HepG2 (cell line): ENCODE data around the gene DRC7. TPM values are rescaled to one million over a fixed set of nuclear protein-coding genes. Genes with fewer than 3 reads are reported as not detected.

Experiments
- ATAD3A ChIP-seq: sonication (generic); formaldehyde crosslinking; IDR thresholded peaks from 2 replicates; pipeline ENCODE4 v1.4.0; 2020; ENCODE audit warnings: missing genetic modification reagents
- ATM ChIP-seq: fragments of 450-650 bp; IDR thresholded peaks from 2 replicates; pipeline ENCODE4 v1.7.1; 2017; ENCODE audit warnings: mild to moderate bottlenecking, borderline replicate concordance
- BORCS8-MEF2B ChIP-seq: sonication (generic); formaldehyde crosslinking; IDR thresholded peaks from 2 replicates; pipeline ENCODE4 v1.8.0; 2022; ENCODE audit warnings: mild to moderate bottlenecking, missing genetic modification reagents
- CHD4 ChIP-seq: fragments of 200-600 bp; sonication (generic); IDR thresholded peaks from 2 replicates; pipeline ENCODE4 v1.7.0; 2017; ENCODE audit warnings: mild to moderate bottlenecking, low read length, borderline replicate concordance
- GATAD2A ChIP-seq: IDR thresholded peaks from 2 replicates; pipeline ENCODE4 v1.6.1; 2016
- GLI4 ChIP-seq: sonication (generic); formaldehyde crosslinking; IDR thresholded peaks from 2 replicates; pipeline ENCODE4 v1.5.1; 2020; ENCODE audit warnings: missing genetic modification reagents, mild to moderate bottlenecking, moderate library complexity, borderline replicate concordance
- GPN1 ChIP-seq: sonication (generic); formaldehyde crosslinking; IDR thresholded peaks from 2 replicates; pipeline ENCODE4 v1.5.1; 2020; ENCODE audit warnings: missing genetic modification reagents, borderline replicate concordance
- IKZF1 ChIP-seq: fragments of 450-650 bp; IDR thresholded peaks from 2 replicates; pipeline ENCODE4 v1.7.1; 2016
- KAT8 ChIP-seq: IDR thresholded peaks from 2 replicates; pipeline ENCODE4 v1.6.1; 2016; ENCODE audit warnings: missing genetic modification reagents, missing compliant biosample characterization
- KDM3A ChIP-seq: IDR thresholded peaks from 2 replicates; pipeline ENCODE4 v1.6.1; 2018; ENCODE audit warnings: low read depth, missing compliant biosample characterization
- KDM5B ChIP-seq: sonication (generic); formaldehyde crosslinking; IDR thresholded peaks from 2 replicates; pipeline ENCODE4 v1.4.0; 2020; ENCODE audit warnings: missing genetic modification reagents, mild to moderate bottlenecking, borderline replicate concordance
- PHF8 ChIP-seq: sonication (generic); formaldehyde crosslinking; IDR thresholded peaks from 2 replicates; pipeline ENCODE4 v1.5.0; 2020; ENCODE audit warnings: missing genetic modification reagents
- POLR2G ChIP-seq: fragments of 200-400 bp; formaldehyde crosslinking; IDR thresholded peaks from 2 replicates; pipeline ENCODE4 v1.6.1; 2018; ENCODE audit warnings: mild to moderate bottlenecking, low read depth, low read length, moderate library complexity
- RNF2 ChIP-seq: fragments of 450-650 bp; conservative IDR thresholded peaks from 2 replicates; pipeline ENCODE4 v1.6.1; 2016; ENCODE audit warnings: low read depth
- SALL2 ChIP-seq: sonication (generic); formaldehyde crosslinking; IDR thresholded peaks from 2 replicates; pipeline ENCODE4 v1.8.1; 2023; ENCODE audit warnings: mild to moderate bottlenecking, missing genetic modification reagents, inconsistent platforms
- SIX1 ChIP-seq: sonication (generic); formaldehyde crosslinking; IDR thresholded peaks from 2 replicates; pipeline ENCODE4 v1.4.0; 2020; ENCODE audit warnings: missing genetic modification reagents, borderline replicate concordance
- TAF15 ChIP-seq: fragments of 200-400 bp; formaldehyde crosslinking; IDR thresholded peaks from one replicate; pipeline ENCODE4 v1.6.1; 2018; ENCODE audit warnings: mild to moderate bottlenecking, low read depth, low read length; ENCODE audit not compliant: poor library complexity, severe bottlenecking
- ZBTB8A ChIP-seq: sonication (generic); formaldehyde crosslinking; IDR thresholded peaks from 2 replicates; pipeline ENCODE4 v1.4.0; 2020; ENCODE audit warnings: mild to moderate bottlenecking, low read depth, missing genetic modification reagents, borderline replicate concordance
- ZNF263 ChIP-seq: sonication (generic); formaldehyde crosslinking; IDR thresholded peaks from 2 replicates; pipeline ENCODE4 v1.4.0; 2020; ENCODE audit warnings: missing genetic modification reagents
- ZNF292 ChIP-seq: sonication (generic); formaldehyde crosslinking; IDR thresholded peaks from 2 replicates; pipeline ENCODE4 v1.8.1; 2022; ENCODE audit warnings: mild to moderate bottlenecking, low read depth, missing genetic modification reagents, borderline replicate concordance
- ZNF629 ChIP-seq: sonication (generic); formaldehyde crosslinking; conservative IDR thresholded peaks from 2 replicates; pipeline ENCODE4 v1.5.0; 2020; ENCODE audit warnings: missing genetic modification reagents
- ZNF703 ChIP-seq: sonication (generic); formaldehyde crosslinking; IDR thresholded peaks from 2 replicates; pipeline ENCODE4 v1.5.1; 2020; ENCODE audit warnings: missing genetic modification reagents, mild to moderate bottlenecking, moderate library complexity, borderline replicate concordance
- polyA plus RNA-seq, 8 experiments: library from polyadenylated mRNA; depleted of rRNA in 3 of 8; stranded (reverse) in 7 of 8; unstranded in 1 of 8; fragments of >200 nt; fragmentation: Illumina TruSeq in 4 of 8; extraction: Trizol in 4 of 8; gene quantifications; 2 replicates each; pipeline versions ENCODE4 v1.2.1 to v1.2.3, GENCODE V29; 2011 to 2016; ENCODE audit warnings: low read depth in 4 of 8, missing spikeins in 1 of 8, mixed read lengths in 1 of 8; ENCODE audit not compliant: insufficient read depth in 1 of 8
- total RNA-seq, 5 experiments: library from RNA; depleted of rRNA; stranded (reverse); fragments of >200 nt; fragmentation: Illumina TruSeq; extraction: Trizol; gene quantifications; 2 replicates each; pipeline ENCODE4 v1.2.3, GENCODE V29; 2016; ENCODE audit warnings: low read depth in 1 of 5
- TF ChIP-seq, protein P1 (sequence below): IDR thresholded peaks from 2 replicates; pipeline ENCODE4 v1.6.1; 2016; ENCODE audit warnings: missing biosample characterization, missing genetic modification reagents, low read depth
- TF ChIP-seq, protein P2 (sequence below): sonication (generic); formaldehyde crosslinking; IDR thresholded peaks from 2 replicates; pipeline ENCODE4 v1.8.0; 2022; ENCODE audit warnings: missing genetic modification reagents, mild to moderate bottlenecking, borderline replicate concordance
- TF ChIP-seq, protein P3 (sequence below): sonication (generic); formaldehyde crosslinking; IDR thresholded peaks from 2 replicates; pipeline ENCODE4 v1.5.0; 2020; ENCODE audit warnings: mild to moderate bottlenecking, missing genetic modification reagents
- TF ChIP-seq, protein P4 (sequence below): sonication (generic); formaldehyde crosslinking; IDR thresholded peaks from 2 replicates; pipeline ENCODE4 v1.5.0; 2020; ENCODE audit warnings: missing genetic modification reagents

DRC7 gene
- total and polyA plus RNA-seq, 2 of the 13 experiments (the other 11 are each of a cell fraction or from before 2014, with no cell fraction given): 2.7 to 3.4 TPM

GRCh38 chr16:57720142-57720575, 25.6 kb downstream of the DRC7 start (continued):
- TF ChIP-seq, protein P1, sequence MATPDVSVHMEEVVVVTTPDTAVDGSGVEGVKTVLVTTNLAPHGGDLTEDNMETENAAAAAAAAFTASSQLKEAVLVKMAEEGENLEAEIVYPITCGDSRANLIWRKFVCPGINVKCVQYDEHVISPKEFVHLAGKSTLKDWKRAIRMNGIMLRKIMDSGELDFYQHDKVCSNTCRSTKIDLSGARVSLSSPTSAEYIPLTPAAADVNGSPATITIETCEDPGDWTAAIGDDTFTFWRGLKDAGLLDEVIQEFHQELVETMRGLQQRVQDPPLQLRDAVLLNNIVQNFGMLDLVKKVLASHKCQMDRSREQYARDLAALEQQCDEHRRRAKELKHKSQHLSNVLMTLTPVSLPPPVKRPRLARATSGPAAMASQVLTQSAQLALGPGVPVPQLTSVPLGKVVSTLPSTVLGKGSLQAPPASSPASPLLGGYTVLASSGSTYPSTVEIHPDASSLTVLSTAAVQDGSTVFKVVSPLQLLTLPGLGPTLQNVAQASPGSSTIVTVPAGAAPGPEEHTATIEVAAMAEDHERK (CRISPR knock-in tag): no peak
- TF ChIP-seq, protein P2, sequence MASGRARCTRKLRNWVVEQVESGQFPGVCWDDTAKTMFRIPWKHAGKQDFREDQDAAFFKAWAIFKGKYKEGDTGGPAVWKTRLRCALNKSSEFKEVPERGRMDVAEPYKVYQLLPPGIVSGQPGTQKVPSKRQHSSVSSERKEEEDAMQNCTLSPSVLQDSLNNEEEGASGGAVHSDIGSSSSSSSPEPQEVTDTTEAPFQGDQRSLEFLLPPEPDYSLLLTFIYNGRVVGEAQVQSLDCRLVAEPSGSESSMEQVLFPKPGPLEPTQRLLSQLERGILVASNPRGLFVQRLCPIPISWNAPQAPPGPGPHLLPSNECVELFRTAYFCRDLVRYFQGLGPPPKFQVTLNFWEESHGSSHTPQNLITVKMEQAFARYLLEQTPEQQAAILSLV (CRISPR knock-in tag): 0 out of 2 replicates have a peak, but pooled peaks have one; percentile 23
- TF ChIP-seq GPN1: no peak
- TF ChIP-seq KDM3A (CRISPR knock-in tag): peak; percentile 52; the same call in 1 of the 2 replicates
- no peak for TF ChIP-seq KAT8 (CRISPR knock-in tag)
- no peak for TF ChIP-seq TAF15
- TF ChIP-seq CHD4: no peak
- peak; percentile 59; the same call in 1 of the 2 replicates for TF ChIP-seq KDM5B (CRISPR knock-in tag)
- TF ChIP-seq ZNF703 (CRISPR knock-in tag): no peak
- no peak for TF ChIP-seq SIX1 (CRISPR knock-in tag)
- no peak for TF ChIP-seq RNF2
- TF ChIP-seq GLI4 (CRISPR knock-in tag): no peak
- TF ChIP-seq ATAD3A (CRISPR knock-in tag): no peak
- TF ChIP-seq, protein P3, sequence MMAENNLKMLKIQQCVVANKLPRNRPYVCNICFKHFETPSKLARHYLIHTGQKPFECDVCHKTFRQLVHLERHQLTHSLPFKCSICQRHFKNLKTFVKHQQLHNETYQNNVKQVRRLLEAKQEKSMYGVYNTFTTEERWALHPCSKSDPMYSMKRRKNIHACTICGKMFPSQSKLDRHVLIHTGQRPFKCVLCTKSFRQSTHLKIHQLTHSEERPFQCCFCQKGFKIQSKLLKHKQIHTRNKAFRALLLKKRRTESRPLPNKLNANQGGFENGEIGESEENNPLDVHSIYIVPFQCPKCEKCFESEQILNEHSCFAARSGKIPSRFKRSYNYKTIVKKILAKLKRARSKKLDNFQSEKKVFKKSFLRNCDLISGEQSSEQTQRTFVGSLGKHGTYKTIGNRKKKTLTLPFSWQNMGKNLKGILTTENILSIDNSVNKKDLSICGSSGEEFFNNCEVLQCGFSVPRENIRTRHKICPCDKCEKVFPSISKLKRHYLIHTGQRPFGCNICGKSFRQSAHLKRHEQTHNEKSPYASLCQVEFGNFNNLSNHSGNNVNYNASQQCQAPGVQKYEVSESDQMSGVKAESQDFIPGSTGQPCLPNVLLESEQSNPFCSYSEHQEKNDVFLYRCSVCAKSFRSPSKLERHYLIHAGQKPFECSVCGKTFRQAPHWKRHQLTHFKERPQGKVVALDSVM (CRISPR knock-in tag): no peak
- no peak for TF ChIP-seq IKZF1
- TF ChIP-seq ZNF263 (CRISPR knock-in tag): peak; percentile 74
- TF ChIP-seq ZBTB8A: no peak
- peak; percentile 31; the same call in 1 of the 2 replicates for TF ChIP-seq ZNF292 (CRISPR knock-in tag)
- TF ChIP-seq PHF8: 0 out of 2 replicates have a peak, but pooled peaks have one; percentile 33
- no peak for TF ChIP-seq ATM
- TF ChIP-seq POLR2G: no peak
- TF ChIP-seq, protein P4, sequence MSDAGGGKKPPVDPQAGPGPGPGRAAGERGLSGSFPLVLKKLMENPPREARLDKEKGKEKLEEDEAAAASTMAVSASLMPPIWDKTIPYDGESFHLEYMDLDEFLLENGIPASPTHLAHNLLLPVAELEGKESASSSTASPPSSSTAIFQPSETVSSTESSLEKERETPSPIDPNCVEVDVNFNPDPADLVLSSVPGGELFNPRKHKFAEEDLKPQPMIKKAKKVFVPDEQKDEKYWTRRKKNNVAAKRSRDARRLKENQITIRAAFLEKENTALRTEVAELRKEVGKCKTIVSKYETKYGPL (CRISPR knock-in tag): no peak
- TF ChIP-seq SALL2 (CRISPR knock-in tag): no peak
- TF ChIP-seq GATAD2A (CRISPR knock-in tag): peak; percentile 60; the same call in 1 of the 2 replicates
- TF ChIP-seq ZNF629 (CRISPR knock-in tag): peak; percentile 59; the same call in 1 of the 2 replicates
- TF ChIP-seq BORCS8-MEF2B (CRISPR knock-in tag): peak; percentile 74; the same call in 1 of the 2 replicates
